Measurements from ENCODE around the gene EPS8L3. TPM values are rescaled to one million over a fixed set of nuclear protein-coding genes. Genes with fewer than 3 reads are reported as not detected.

Gene EPS8L3
- polyA plus RNA-seq, 1 donor = 343 TPM

- no peak for DNase-seq
- H3K9me3 ChIP-seq (ENCODE audit: control insufficient read depth, low read depth, low read length) = no peaks in the 10 kb centered on the region
- H3K27ac ChIP-seq (ENCODE audit: low read length) = no peak overlapping the region
- no peak overlapping the region for H3K4me3 ChIP-seq (ENCODE audit: low read length)
- WGBS (ENCODE audit: insufficient coverage, low lambda C conversion rate) = 40% methylated on average over 1 of the region's 6 CpGs
- H3K27me3 ChIP-seq (ENCODE audit: control insufficient read depth, insufficient read depth, low read length) = no peaks in the 10 kb centered on the region
- peaks cover 2% of the 10 kb centered on the region for H3K36me3 ChIP-seq (ENCODE audit: control insufficient read depth, insufficient read depth, low read length)
- peaks cover 36% of the 10 kb centered on the region for H3K4me1 ChIP-seq (ENCODE audit: control insufficient read depth, insufficient read depth, low read length)
These were observed 33.1 kb downstream of the EPS8L3 start for GRCh38 chr1:109730666-109731065.

- H3K27ac ChIP-seq (ENCODE audit: low read length) = peak overlapping the region; percentile 38
- H3K36me3 ChIP-seq (ENCODE audit: control insufficient read depth, insufficient read depth, low read length) = no peaks in the 10 kb centered on the region
- H3K4me3 ChIP-seq (ENCODE audit: low read length) = no peak overlapping the region
- peak; percentile 62 to 86 for DNase-seq
- H3K27me3 ChIP-seq (ENCODE audit: control insufficient read depth, insufficient read depth, low read length) = no peaks in the 10 kb centered on the region
- H3K9me3 ChIP-seq (ENCODE audit: control insufficient read depth, low read depth, low read length) = no peaks in the 10 kb centered on the region
- H3K4me1 ChIP-seq (ENCODE audit: control insufficient read depth, insufficient read depth, low read length) = peaks cover 36% of the 10 kb centered on the region
- WGBS (ENCODE audit: insufficient coverage, low lambda C conversion rate) = no CpG with 5 or more reads among the region's 7 CpGs
These were observed 34.9 kb downstream of the EPS8L3 start for GRCh38 chr1:109728870-109729269.

GRCh38 chr1:109726728-109727373, 36.9 kb downstream of the EPS8L3 start:
- DNase-seq = no peak
- WGBS (ENCODE audit: insufficient coverage, low lambda C conversion rate) = no CpG with 5 or more reads among the region's 12 CpGs
- no peak overlapping the region for H3K27ac ChIP-seq (ENCODE audit: low read length)
- no peaks in the 10 kb centered on the region for H3K36me3 ChIP-seq (ENCODE audit: control insufficient read depth, insufficient read depth, low read length)
- H3K9me3 ChIP-seq (ENCODE audit: control insufficient read depth, low read depth, low read length) = no peaks in the 10 kb centered on the region
- H3K27me3 ChIP-seq (ENCODE audit: control insufficient read depth, insufficient read depth, low read length) = no peaks in the 10 kb centered on the region
- H3K4me1 ChIP-seq (ENCODE audit: control insufficient read depth, insufficient read depth, low read length) = peaks cover 18% of the 10 kb centered on the region
- H3K4me3 ChIP-seq (ENCODE audit: low read length) = no peak overlapping the region

- H3K27ac ChIP-seq (ENCODE audit: low read length) = no peak overlapping the region
- no peak for DNase-seq
- H3K27me3 ChIP-seq (ENCODE audit: control insufficient read depth, insufficient read depth, low read length) = no peaks in the 10 kb centered on the region
- H3K4me1 ChIP-seq (ENCODE audit: control insufficient read depth, insufficient read depth, low read length) = peaks cover 13% of the 10 kb centered on the region
- no peaks in the 10 kb centered on the region for H3K9me3 ChIP-seq (ENCODE audit: control insufficient read depth, low read depth, low read length)
- no peak overlapping the region for H3K4me3 ChIP-seq (ENCODE audit: low read length)
- no CpG with 5 or more reads among the region's 1 CpG for WGBS (ENCODE audit: insufficient coverage, low lambda C conversion rate)
- no peaks in the 10 kb centered on the region for H3K36me3 ChIP-seq (ENCODE audit: control insufficient read depth, insufficient read depth, low read length)
These were observed 37.7 kb downstream of the EPS8L3 start for GRCh38 chr1:109726007-109726406.

GRCh38 chr1:109725510-109725909, 38.2 kb downstream of the EPS8L3 start:
- Histone ChIP-seq H3K9me3 (ENCODE audit: control insufficient read depth, low read depth, low read length) (no peaks in the 10 kb centered on the region), H3K4me1 (ENCODE audit: control insufficient read depth, insufficient read depth, low read length) (peaks cover 17% of the 10 kb centered on the region), H3K27ac (ENCODE audit: low read length) (no peak overlapping the region), H3K4me3 (ENCODE audit: low read length) (no peak overlapping the region), H3K36me3 (ENCODE audit: control insufficient read depth, insufficient read depth, low read length) (no peaks in the 10 kb centered on the region), H3K27me3 (ENCODE audit: control insufficient read depth, insufficient read depth, low read length) (no peaks in the 10 kb centered on the region)
- WGBS (ENCODE audit: insufficient coverage, low lambda C conversion rate) = 100% methylated on average over 1 of the region's 4 CpGs
- DNase-seq = no peak

GRCh38 chr1:109724933-109725332, 38.8 kb downstream of the EPS8L3 start:
- no peak overlapping the region for H3K27ac ChIP-seq (ENCODE audit: low read length)

GRCh38 chr1:109722908-109723691, 40.6 kb downstream of the EPS8L3 start:
- H3K9me3 ChIP-seq (ENCODE audit: control insufficient read depth, low read depth, low read length) = no peaks in the 10 kb centered on the region
- H3K27ac ChIP-seq (ENCODE audit: low read length) = no peak overlapping the region
- H3K4me1 ChIP-seq (ENCODE audit: control insufficient read depth, insufficient read depth, low read length) = peaks cover 5% of the 10 kb centered on the region
- DNase-seq = no peak
- H3K4me3 ChIP-seq (ENCODE audit: low read length) = no peak overlapping the region
- H3K36me3 ChIP-seq (ENCODE audit: control insufficient read depth, insufficient read depth, low read length) = no peaks in the 10 kb centered on the region
- H3K27me3 ChIP-seq (ENCODE audit: control insufficient read depth, insufficient read depth, low read length) = no peaks in the 10 kb centered on the region
- WGBS (ENCODE audit: insufficient coverage, low lambda C conversion rate) = 100% methylated on average over 1 of the region's 7 CpGs

More at GRCh38 chr1:109724933-109725332, 38.8 kb downstream of the EPS8L3 start:
- no CpG with 5 or more reads among the region's 5 CpGs for WGBS (ENCODE audit: insufficient coverage, low lambda C conversion rate)
- Histone ChIP-seq H3K9me3 (ENCODE audit: control insufficient read depth, low read depth, low read length) (no peaks in the 10 kb centered on the region), H3K36me3 (ENCODE audit: control insufficient read depth, insufficient read depth, low read length) (no peaks in the 10 kb centered on the region), H3K4me3 (ENCODE audit: low read length) (no peak overlapping the region), H3K4me1 (ENCODE audit: control insufficient read depth, insufficient read depth, low read length) (peaks cover 17% of the 10 kb centered on the region), H3K27me3 (ENCODE audit: control insufficient read depth, insufficient read depth, low read length) (no peaks in the 10 kb centered on the region)
- no peak for DNase-seq

- H3K27me3 ChIP-seq (ENCODE audit: control insufficient read depth, insufficient read depth, low read length) = no peaks in the 10 kb centered on the region
- no peak overlapping the region for H3K4me3 ChIP-seq (ENCODE audit: low read length)
- 100% methylated on average over 1 of the region's 1 CpG for WGBS (ENCODE audit: insufficient coverage, low lambda C conversion rate)
- no peak for DNase-seq
- H3K36me3 ChIP-seq (ENCODE audit: control insufficient read depth, insufficient read depth, low read length) = no peaks in the 10 kb centered on the region
- H3K27ac ChIP-seq (ENCODE audit: low read length) = peak overlapping the region; percentile 12
- peaks cover 5% of the 10 kb centered on the region for H3K4me1 ChIP-seq (ENCODE audit: control insufficient read depth, insufficient read depth, low read length)
- no peaks in the 10 kb centered on the region for H3K9me3 ChIP-seq (ENCODE audit: control insufficient read depth, low read depth, low read length)
These were observed 41.8 kb downstream of the EPS8L3 start for GRCh38 chr1:109721971-109722370.

GRCh38 chr1:109721042-109721441, 42.7 kb downstream of the EPS8L3 start:
- peak; percentile 79 to 81 for DNase-seq
- Histone ChIP-seq H3K9me3 (ENCODE audit: control insufficient read depth, low read depth, low read length) (no peaks in the 10 kb centered on the region), H3K27me3 (ENCODE audit: control insufficient read depth, insufficient read depth, low read length) (no peaks in the 10 kb centered on the region), H3K4me1 (ENCODE audit: control insufficient read depth, insufficient read depth, low read length) (peaks cover 5% of the 10 kb centered on the region), H3K36me3 (ENCODE audit: control insufficient read depth, insufficient read depth, low read length) (no peaks in the 10 kb centered on the region), H3K27ac (ENCODE audit: low read length) (peak overlapping the region; percentile 41), H3K4me3 (ENCODE audit: low read length) (no peak overlapping the region)
- WGBS (ENCODE audit: insufficient coverage, low lambda C conversion rate) = no CpG with 5 or more reads among the region's 5 CpGs

GRCh38 chr1:109719337-109719837, 44.3 kb downstream of the EPS8L3 start:
- WGBS (ENCODE audit: insufficient coverage, low lambda C conversion rate) = 86% methylated on average over 1 of the region's 5 CpGs
- Histone ChIP-seq H3K4me1 (ENCODE audit: control insufficient read depth, insufficient read depth, low read length) (peaks cover 5% of the 10 kb centered on the region), H3K4me3 (ENCODE audit: low read length) (no peak overlapping the region), H3K36me3 (ENCODE audit: control insufficient read depth, insufficient read depth, low read length) (no peaks in the 10 kb centered on the region), H3K27me3 (ENCODE audit: control insufficient read depth, insufficient read depth, low read length) (no peaks in the 10 kb centered on the region), H3K9me3 (ENCODE audit: control insufficient read depth, low read depth, low read length) (no peaks in the 10 kb centered on the region), H3K27ac (ENCODE audit: low read length) (no peak overlapping the region)
- no peak for DNase-seq
